HepG2 (cell line): ENCODE results near the gene SERPINE3. TPM values are rescaled to one million over a fixed set of nuclear protein-coding genes. Genes with fewer than 3 reads are reported as not detected.

Experiments
- MIER2 ChIP-seq: IDR thresholded peaks from 2 replicates; pipeline ENCODE4 v1.6.1; 2016; ENCODE audit warnings: missing biosample characterization, missing genetic modification reagents
- NBN ChIP-seq: fragments of 450-650 bp; conservative IDR thresholded peaks from 2 replicates; pipeline ENCODE4 v1.6.1; 2017
- ONECUT2 ChIP-seq: sonication (generic); formaldehyde crosslinking; IDR thresholded peaks from 2 replicates; pipeline ENCODE4 v1.4.0; 2020; ENCODE audit warnings: missing genetic modification reagents
- PITX1 ChIP-seq: sonication (generic); formaldehyde crosslinking; IDR thresholded peaks from 2 replicates; pipeline ENCODE4 v1.5.1; 2020; ENCODE audit warnings: mild to moderate bottlenecking, missing genetic modification reagents
- RARG ChIP-seq: sonication (generic); formaldehyde crosslinking; IDR thresholded peaks from 2 replicates; pipeline ENCODE4 v1.4.0; 2020; ENCODE audit warnings: low read depth, mild to moderate bottlenecking, missing genetic modification reagents
- TEAD3 ChIP-seq: optimal IDR thresholded peaks from 2 replicates; pipeline ENCODE3; 2016; ENCODE audit warnings: borderline replicate concordance
- TGIF2 ChIP-seq: IDR thresholded peaks from 2 replicates; pipeline ENCODE4 v1.6.1; 2016; ENCODE audit warnings: control low read depth, missing compliant biosample characterization
- ZFAT ChIP-seq: sonication (generic); formaldehyde crosslinking; conservative IDR thresholded peaks from 2 replicates; pipeline ENCODE4 v1.8.1; 2023; ENCODE audit warnings: missing genetic modification reagents, inconsistent platforms
- ZNF451 ChIP-seq: sonication (generic); formaldehyde crosslinking; IDR thresholded peaks from 2 replicates; pipeline ENCODE4 v1.5.0; 2020; ENCODE audit warnings: mild to moderate bottlenecking, missing genetic modification reagents
- polyA plus RNA-seq, 8 experiments: library from polyadenylated mRNA; depleted of rRNA in 3 of 8; stranded (reverse) in 7 of 8; unstranded in 1 of 8; fragments of >200 nt; fragmentation: Illumina TruSeq in 4 of 8; extraction: Trizol in 4 of 8; gene quantifications; 2 replicates each; pipeline versions ENCODE4 v1.2.1 to v1.2.3, GENCODE V29; 2011 to 2016; ENCODE audit warnings: low read depth in 4 of 8, missing spikeins in 1 of 8, mixed read lengths in 1 of 8; ENCODE audit not compliant: insufficient read depth in 1 of 8
- total RNA-seq, 5 experiments: library from RNA; depleted of rRNA; stranded (reverse); fragments of >200 nt; fragmentation: Illumina TruSeq; extraction: Trizol; gene quantifications; 2 replicates each; pipeline ENCODE4 v1.2.3, GENCODE V29; 2016; ENCODE audit warnings: low read depth in 1 of 5
- TF ChIP-seq, protein P1 (sequence below): sonication (generic); formaldehyde crosslinking; IDR thresholded peaks from 2 replicates; pipeline ENCODE4 v1.5.1; 2020; ENCODE audit warnings: missing genetic modification reagents, mild to moderate bottlenecking, borderline replicate concordance
- TF ChIP-seq, protein P2 (sequence below): conservative IDR thresholded peaks from 2 replicates; pipeline ENCODE4 v1.6.1; 2018; ENCODE audit warnings: missing genetic modification reagents

SERPINE3 gene
- total and polyA plus RNA-seq, 2 of the 13 experiments (the other 11 are each of a cell fraction or from before 2014, with no cell fraction given) = not detected

- TF ChIP-seq, protein P1, sequence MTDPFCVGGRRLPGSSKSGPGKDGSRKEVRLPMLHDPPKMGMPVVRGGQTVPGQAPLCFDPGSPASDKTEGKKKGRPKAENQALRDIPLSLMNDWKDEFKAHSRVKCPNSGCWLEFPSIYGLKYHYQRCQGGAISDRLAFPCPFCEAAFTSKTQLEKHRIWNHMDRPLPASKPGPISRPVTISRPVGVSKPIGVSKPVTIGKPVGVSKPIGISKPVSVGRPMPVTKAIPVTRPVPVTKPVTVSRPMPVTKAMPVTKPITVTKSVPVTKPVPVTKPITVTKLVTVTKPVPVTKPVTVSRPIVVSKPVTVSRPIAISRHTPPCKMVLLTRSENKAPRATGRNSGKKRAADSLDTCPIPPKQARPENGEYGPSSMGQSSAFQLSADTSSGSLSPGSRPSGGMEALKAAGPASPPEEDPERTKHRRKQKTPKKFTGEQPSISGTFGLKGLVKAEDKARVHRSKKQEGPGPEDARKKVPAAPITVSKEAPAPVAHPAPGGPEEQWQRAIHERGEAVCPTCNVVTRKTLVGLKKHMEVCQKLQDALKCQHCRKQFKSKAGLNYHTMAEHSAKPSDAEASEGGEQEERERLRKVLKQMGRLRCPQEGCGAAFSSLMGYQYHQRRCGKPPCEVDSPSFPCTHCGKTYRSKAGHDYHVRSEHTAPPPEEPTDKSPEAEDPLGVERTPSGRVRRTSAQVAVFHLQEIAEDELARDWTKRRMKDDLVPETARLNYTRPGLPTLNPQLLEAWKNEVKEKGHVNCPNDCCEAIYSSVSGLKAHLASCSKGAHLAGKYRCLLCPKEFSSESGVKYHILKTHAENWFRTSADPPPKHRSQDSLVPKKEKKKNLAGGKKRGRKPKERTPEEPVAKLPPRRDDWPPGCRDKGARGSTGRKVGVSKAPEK (CRISPR knock-in tag) = no peak
- no peak for TF ChIP-seq TGIF2 (CRISPR knock-in tag)
- no peak for TF ChIP-seq ZNF451 (CRISPR knock-in tag)
- TF ChIP-seq ZFAT (CRISPR knock-in tag) = no peak
- TF ChIP-seq PITX1 (CRISPR knock-in tag) = no peak
- TF ChIP-seq, protein P2, sequence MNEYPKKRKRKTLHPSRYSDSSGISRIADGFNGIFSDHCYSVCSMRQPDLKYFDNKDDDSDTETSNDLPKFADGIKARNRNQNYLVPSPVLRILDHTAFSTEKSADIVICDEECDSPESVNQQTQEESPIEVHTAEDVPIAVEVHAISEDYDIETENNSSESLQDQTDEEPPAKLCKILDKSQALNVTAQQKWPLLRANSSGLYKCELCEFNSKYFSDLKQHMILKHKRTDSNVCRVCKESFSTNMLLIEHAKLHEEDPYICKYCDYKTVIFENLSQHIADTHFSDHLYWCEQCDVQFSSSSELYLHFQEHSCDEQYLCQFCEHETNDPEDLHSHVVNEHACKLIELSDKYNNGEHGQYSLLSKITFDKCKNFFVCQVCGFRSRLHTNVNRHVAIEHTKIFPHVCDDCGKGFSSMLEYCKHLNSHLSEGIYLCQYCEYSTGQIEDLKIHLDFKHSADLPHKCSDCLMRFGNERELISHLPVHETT (CRISPR knock-in tag) = no peak
- TF ChIP-seq NBN = no peak
- no peak for TF ChIP-seq RARG (CRISPR knock-in tag)
- no peak for TF ChIP-seq ONECUT2 (CRISPR knock-in tag)
- TF ChIP-seq TEAD3 (CRISPR knock-in tag) = no peak
- TF ChIP-seq MIER2 (CRISPR knock-in tag) = no peak
- TF ChIP-seq, all 625 proteins: peak for 0
Measured at GRCh38 chr13:51348069-51348967, 8.8 kb downstream of the SERPINE3 start (continued).
